ENCODE data around the gene ADRA2B.
A peak's percentile ranks its signal among the peaks of the same experiment; 100 is the strongest.
"Not testable (repeated sequence)": the region's sequence is repeated elsewhere in the genome, so short reads cannot be mapped to it uniquely, and the experiment has no call there.

Gene ADRA2B

GRCh38 chr2:96116424-96116878, at the start of gene ADRA2B:
Gene ADRA2B (minus strand): TSS chr2:96116571. CDS start chr2:96116149, 422 bp downstream.
- DNase-seq (ENCODE audit: low read depth), result no peak
- peak within 1 kb of the TSS; percentile 55 for H3K4me3 ChIP-seq (ENCODE audit: low read depth, low read length)
- TF ChIP-seq CTCF (IDR thresholded peaks at IDR 0.05; ENCODE audit: low read depth, low read length, missing control alignments), result no peak

GRCh38 chr2:96164459-96165184, 48.3 kb upstream of the ADRA2B start:
- no peak for TF ChIP-seq CTCF (IDR thresholded peaks at IDR 0.05; ENCODE audit: low read depth, low read length, missing control alignments)
- DNase-seq (ENCODE audit: low read depth), result peak; percentile 90

GRCh38 chr2:96163768-96164429, 47.5 kb upstream of the ADRA2B start:
- peak overlapping the region; percentile 59 for H3K4me3 ChIP-seq (ENCODE audit: low read depth, low read length)
- peak; percentile 87 for DNase-seq (ENCODE audit: low read depth)
- no peak for TF ChIP-seq CTCF (IDR thresholded peaks at IDR 0.05; ENCODE audit: low read depth, low read length, missing control alignments)

More at GRCh38 chr2:96164459-96165184, 48.3 kb upstream of the ADRA2B start:
- H3K4me3 ChIP-seq (ENCODE audit: low read depth, low read length), result peak overlapping the region; percentile 59

- no peak for DNase-seq (ENCODE audit: low read depth)
- TF ChIP-seq CTCF (IDR thresholded peaks at IDR 0.05; ENCODE audit: low read depth, low read length, missing control alignments), result no peak
- H3K4me3 ChIP-seq (ENCODE audit: low read depth, low read length), result peak overlapping the region; percentile 2; the same call in 1 of the 2 replicates
These were observed 47.0 kb upstream of the ADRA2B start for GRCh38 chr2:96163415-96163767.

- H3K4me3 ChIP-seq (ENCODE audit: low read depth, low read length), result no peak overlapping the region
- DNase-seq (ENCODE audit: low read depth), result no peak
- no peak for TF ChIP-seq CTCF (IDR thresholded peaks at IDR 0.05; ENCODE audit: low read depth, low read length, missing control alignments)
These were observed 45.5 kb upstream of the ADRA2B start for GRCh38 chr2:96161898-96162297.

- H3K4me3 ChIP-seq (ENCODE audit: low read depth, low read length); DNase-seq (ENCODE audit: low read depth): not testable (repeated sequence)
These were observed 44.0 kb upstream of the ADRA2B start for GRCh38 chr2:96160366-96160765.

GRCh38 chr2:96159084-96159830, 42.9 kb upstream of the ADRA2B start:
- no peak for TF ChIP-seq CTCF (IDR thresholded peaks at IDR 0.05; ENCODE audit: low read depth, low read length, missing control alignments)
- H3K4me3 ChIP-seq (ENCODE audit: low read depth, low read length), result no peak overlapping the region
- DNase-seq (ENCODE audit: low read depth), result no peak

All from GM12864 (cell line).